ENCODE data around the gene NPAS3. TPM values are rescaled to one million over a fixed set of nuclear protein-coding genes. Genes with fewer than 3 reads are reported as not detected.

Gene NPAS3
- total RNA-seq, 1 donor from 2014 or later: 5.2 TPM

GRCh38 chr14:33707716-33708115 lies 769.0 kb downstream of the NPAS3 start:
- H3K27me3 Mint-ChIP-seq (ENCODE audit: low read depth): peaks cover 39% of the 10 kb centered on the region
- no peak overlapping the region for H3K27ac Mint-ChIP-seq
- H3K36me3 Mint-ChIP-seq: no peaks in the 10 kb centered on the region
- H3K4me3 Mint-ChIP-seq: no peak overlapping the region
- H3K4me1 Mint-ChIP-seq: peaks cover 6% of the 10 kb centered on the region
- DNase-seq (ENCODE audit: low spot score in 2 of 2, unreplicated experiment in 2 of 2): no peak
- H3K9me3 Mint-ChIP-seq: no peaks in the 10 kb centered on the region
- no peak for TF ChIP-seq CTCF (IDR thresholded peaks at IDR 0.05; ENCODE audit: unreplicated experiment)

GRCh38 chr14:33709283-33709682 lies 770.6 kb downstream of the NPAS3 start:
- Mint-ChIP-seq H3K36me3 (no peaks in the 10 kb centered on the region), H3K27ac (no peak overlapping the region), H3K27me3 (ENCODE audit: low read depth) (peaks cover 46% of the 10 kb centered on the region), H3K4me1 (peaks cover 6% of the 10 kb centered on the region), H3K4me3 (no peak overlapping the region), H3K9me3 (no peaks in the 10 kb centered on the region)
- no peak for DNase-seq (ENCODE audit: low spot score in 2 of 2, unreplicated experiment in 2 of 2)
- no peak for TF ChIP-seq CTCF (IDR thresholded peaks at IDR 0.05; ENCODE audit: unreplicated experiment)

DNA sequence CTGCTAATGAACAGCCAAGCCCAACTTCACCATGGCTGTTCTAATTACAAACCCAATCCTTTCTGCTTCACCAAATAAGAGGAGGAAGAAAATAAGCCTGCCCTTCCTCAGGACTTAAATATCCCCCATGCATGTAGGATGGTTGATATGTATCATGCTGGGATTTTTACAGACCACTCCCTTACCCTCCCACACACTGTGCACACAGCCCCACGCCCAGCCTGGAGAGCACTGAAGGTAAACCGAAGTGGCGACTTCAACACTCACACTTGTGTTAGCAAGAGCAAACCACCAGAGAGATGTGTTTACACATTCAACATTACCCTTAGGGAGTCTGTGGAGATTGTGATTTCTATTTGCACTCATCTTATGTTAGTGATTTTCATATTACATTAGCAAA lies 771.0 kb downstream of the NPAS3 start:
- Mint-ChIP-seq H3K9me3 (no peaks in the 10 kb centered on the region), H3K4me3 (no peak overlapping the region), H3K4me1 (peaks cover 6% of the 10 kb centered on the region), H3K36me3 (no peaks in the 10 kb centered on the region), H3K27me3 (ENCODE audit: low read depth) (peaks cover 43% of the 10 kb centered on the region), H3K27ac (no peak overlapping the region)
- TF ChIP-seq CTCF (IDR thresholded peaks at IDR 0.05; ENCODE audit: unreplicated experiment): no peak
- DNase-seq (ENCODE audit: low spot score in 2 of 2, unreplicated experiment in 2 of 2): no peak

DNA sequence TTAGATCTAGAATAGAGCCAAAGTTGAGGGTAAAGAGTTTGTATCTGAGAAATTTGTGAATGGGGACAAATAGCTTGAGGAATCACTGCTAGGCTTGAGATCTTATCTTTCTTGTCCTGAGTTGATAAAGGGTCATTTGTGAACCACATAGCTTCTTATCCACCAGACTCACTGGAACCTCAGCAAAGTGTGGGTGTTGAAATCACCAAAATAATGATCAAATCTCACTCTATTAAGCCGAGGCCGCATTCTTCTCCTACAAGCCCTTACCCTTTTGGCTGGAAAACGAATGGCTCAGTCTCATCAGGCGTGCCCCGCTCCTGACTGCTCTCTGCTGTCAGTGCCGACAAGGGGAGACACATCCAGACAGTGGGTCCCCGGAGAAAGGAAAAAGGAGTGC lies 771.6 kb downstream of the NPAS3 start:
- Mint-ChIP-seq H3K27me3 (ENCODE audit: low read depth) (peaks cover 38% of the 10 kb centered on the region), H3K4me3 (no peak overlapping the region), H3K36me3 (no peaks in the 10 kb centered on the region), H3K27ac (no peak overlapping the region), H3K9me3 (no peaks in the 10 kb centered on the region), H3K4me1 (peaks cover 6% of the 10 kb centered on the region)
- no peak for DNase-seq (ENCODE audit: low spot score in 2 of 2, unreplicated experiment in 2 of 2)
- no peak for TF ChIP-seq CTCF (IDR thresholded peaks at IDR 0.05; ENCODE audit: unreplicated experiment)

GRCh38 chr14:33711194-33711593 lies 772.5 kb downstream of the NPAS3 start:
- Mint-ChIP-seq H3K4me3 (no peak overlapping the region), H3K36me3 (no peaks in the 10 kb centered on the region), H3K4me1 (peaks cover 6% of the 10 kb centered on the region), H3K27me3 (ENCODE audit: low read depth) (peaks cover 32% of the 10 kb centered on the region), H3K27ac (no peak overlapping the region), H3K9me3 (peaks cover 5% of the 10 kb centered on the region)
- no peak for TF ChIP-seq CTCF (IDR thresholded peaks at IDR 0.05; ENCODE audit: unreplicated experiment)
- no peak for DNase-seq (ENCODE audit: low spot score in 2 of 2, unreplicated experiment in 2 of 2)

DNA sequence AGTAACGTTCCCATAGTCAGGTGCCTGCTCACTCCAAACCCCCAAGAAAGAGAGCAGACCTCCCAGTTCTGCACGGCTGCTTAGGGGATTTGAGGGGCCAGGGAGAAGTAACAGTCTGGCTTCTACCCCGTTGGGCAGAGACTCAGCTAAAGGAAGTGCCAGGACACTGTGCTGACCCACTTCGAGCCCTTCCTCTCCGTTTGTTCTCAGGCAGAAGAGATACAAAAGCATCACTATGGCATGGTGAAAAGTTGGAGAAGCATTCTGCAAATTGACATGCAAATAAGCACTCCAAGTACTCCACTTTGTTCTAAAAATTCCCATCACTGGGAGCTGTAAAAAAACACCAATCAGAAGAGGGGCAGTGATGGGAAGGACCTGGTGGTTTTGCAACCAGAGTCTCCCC lies 773.1 kb downstream of the NPAS3 start:
- Mint-ChIP-seq H3K4me1 (peaks cover 6% of the 10 kb centered on the region), H3K9me3 (peaks cover 9% of the 10 kb centered on the region), H3K27me3 (ENCODE audit: low read depth) (peaks cover 31% of the 10 kb centered on the region), H3K4me3 (no peak overlapping the region), H3K36me3 (no peaks in the 10 kb centered on the region), H3K27ac (no peak overlapping the region)
- no peak for TF ChIP-seq CTCF (IDR thresholded peaks at IDR 0.05; ENCODE audit: unreplicated experiment)
- no peak for DNase-seq (ENCODE audit: low spot score in 2 of 2, unreplicated experiment in 2 of 2)

Data from mesothelial cell of epicardium (in vitro differentiated cells).